GM18499 (cell line): ENCODE results near the gene KANSL3.
"Not testable (repeated sequence)": the region's sequence is repeated elsewhere in the genome, so short reads cannot be mapped to it uniquely, and the experiment has no call there.

ENCODE experiments used
- ATAC-seq: cut with Tn5 transposase; IDR thresholded peaks from one replicate; pipeline ENCODE4 v1.9.1; 2021; ENCODE audit warnings: moderate number of reproducible peaks; ENCODE audit not compliant: insufficient read depth, unreplicated experiment

KANSL3 gene

GRCh38 chr2:96656540-96656939 is 18.4 kb upstream of the KANSL3 start:
- ATAC-seq = no peak

GRCh38 chr2:96655526-96655925 is 17.4 kb upstream of the KANSL3 start:
- no peak for ATAC-seq

GRCh38 chr2:96654791-96655190 is 16.7 kb upstream of the KANSL3 start:
- ATAC-seq = not testable (repeated sequence)

GRCh38 chr2:96651793-96652192 is 13.7 kb upstream of the KANSL3 start:
- ATAC-seq = no peak

GRCh38 chr2:96649342-96649741 is 11.2 kb upstream of the KANSL3 start:
- ATAC-seq = no peak

GRCh38 chr2:96648306-96648930 is 10.3 kb upstream of the KANSL3 start:
- ATAC-seq = no peak

GRCh38 chr2:96647681-96648080 is 9.6 kb upstream of the KANSL3 start:
- ATAC-seq = no peak

- no peak for ATAC-seq
These were observed 4.7 kb upstream of the KANSL3 start, which contains the start of gene FER1L5 for GRCh38 chr2:96642564-96643360. Gene FER1L5, plus strand, starts transcription at chr2:96642764. Its CDS starts 73 bp downstream, at chr2:96642837.

- peak; percentile 23 for ATAC-seq
These were observed 548 bp downstream of the KANSL3 start for GRCh38 chr2:96637385-96638143.

GRCh38 chr2:96636551-96637171 is 1.5 kb downstream of the KANSL3 start:
- no peak for ATAC-seq

GRCh38 chr2:96633641-96634040 is 4.5 kb downstream of the KANSL3 start:
- no peak for ATAC-seq

GRCh38 chr2:96631804-96632435 is 6.2 kb downstream of the KANSL3 start:
- ATAC-seq = no peak

GRCh38 chr2:96626553-96626942 is 11.6 kb downstream of the KANSL3 start:
- no peak for ATAC-seq

GRCh38 chr2:96625571-96626552 is 12.2 kb downstream of the KANSL3 start:
- no peak for ATAC-seq

- no peak for ATAC-seq
These were observed 15.0 kb downstream of the KANSL3 start for GRCh38 chr2:96623116-96623515.

- ATAC-seq = no peak
These were observed 15.6 kb downstream of the KANSL3 start for GRCh38 chr2:96622544-96622943.

- ATAC-seq = no peak
These were observed 19.4 kb downstream of the KANSL3 start for GRCh38 chr2:96618596-96619283.

GRCh38 chr2:96617012-96617411 is 21.1 kb downstream of the KANSL3 start:
- no peak for ATAC-seq
